Activated naive CD8-positive, alpha-beta T cell treated with anti-CD3 and anti-CD28 coated beads, Interleukin-2, amount 10 ng/mL, durations not matched to agents 7 days and 5 days (primary cell): Measurements from ENCODE around the gene SOX30. TPM values are rescaled to one million over a fixed set of nuclear protein-coding genes. Genes with fewer than 3 reads are reported as not detected.
A peak's percentile ranks its signal among the peaks of the same experiment; 100 is the strongest.

Source experiments
- ATAC-seq: fragments of 150-1000 bp; cut with Tn5 transposase; one replicate; pipeline ENCODE4 v1.10.0; 2021; ENCODE audit warnings: low read depth, moderate library complexity
- POLR2A ChIA-PET: fragments of 350-600 bp; sonication (Branson Sonifier 250); formaldehyde crosslinking; loops from one replicate; lab custom pipeline; 2021; ENCODE audit warnings: antibody characterized with exemption; lab: Charles Lee
- DNase-seq: peaks from one replicate; pipeline ENCODE4 v3.0.0; 2021
- H3K27ac Mint-ChIP-seq: one replicate; pipeline ENCODE4 v1.8.0; 2022; ENCODE audit warnings: mild to moderate bottlenecking, mixed read lengths
- H3K27me3 Mint-ChIP-seq: one replicate; pipeline ENCODE4 v1.8.0; 2022; ENCODE audit warnings: mild to moderate bottlenecking, moderate library complexity, mixed read lengths
- H3K36me3 Mint-ChIP-seq: one replicate; pipeline ENCODE4 v1.8.0; 2021; ENCODE audit warnings: mild to moderate bottlenecking, mixed read lengths
- H3K4me1 Mint-ChIP-seq: one replicate; pipeline ENCODE4 v1.8.0; 2021; ENCODE audit warnings: mixed read lengths
- H3K4me3 Mint-ChIP-seq: one replicate; pipeline ENCODE4 v1.8.0; 2022; ENCODE audit warnings: mild to moderate bottlenecking, moderate library complexity, mixed read lengths
- H3K9me3 Mint-ChIP-seq: one replicate; pipeline ENCODE4 v1.8.0; 2021; ENCODE audit warnings: mixed read lengths
- total RNA-seq, 2 experiments: library from RNA; stranded (reverse); gene quantifications; one replicate each; pipeline ENCODE4 v1.2.3, GENCODE V29; 2021

The SOX30 gene
- total RNA-seq, 2 experiments from 2014 or later: 0.09 TPM; not detected in 1

DNA sequence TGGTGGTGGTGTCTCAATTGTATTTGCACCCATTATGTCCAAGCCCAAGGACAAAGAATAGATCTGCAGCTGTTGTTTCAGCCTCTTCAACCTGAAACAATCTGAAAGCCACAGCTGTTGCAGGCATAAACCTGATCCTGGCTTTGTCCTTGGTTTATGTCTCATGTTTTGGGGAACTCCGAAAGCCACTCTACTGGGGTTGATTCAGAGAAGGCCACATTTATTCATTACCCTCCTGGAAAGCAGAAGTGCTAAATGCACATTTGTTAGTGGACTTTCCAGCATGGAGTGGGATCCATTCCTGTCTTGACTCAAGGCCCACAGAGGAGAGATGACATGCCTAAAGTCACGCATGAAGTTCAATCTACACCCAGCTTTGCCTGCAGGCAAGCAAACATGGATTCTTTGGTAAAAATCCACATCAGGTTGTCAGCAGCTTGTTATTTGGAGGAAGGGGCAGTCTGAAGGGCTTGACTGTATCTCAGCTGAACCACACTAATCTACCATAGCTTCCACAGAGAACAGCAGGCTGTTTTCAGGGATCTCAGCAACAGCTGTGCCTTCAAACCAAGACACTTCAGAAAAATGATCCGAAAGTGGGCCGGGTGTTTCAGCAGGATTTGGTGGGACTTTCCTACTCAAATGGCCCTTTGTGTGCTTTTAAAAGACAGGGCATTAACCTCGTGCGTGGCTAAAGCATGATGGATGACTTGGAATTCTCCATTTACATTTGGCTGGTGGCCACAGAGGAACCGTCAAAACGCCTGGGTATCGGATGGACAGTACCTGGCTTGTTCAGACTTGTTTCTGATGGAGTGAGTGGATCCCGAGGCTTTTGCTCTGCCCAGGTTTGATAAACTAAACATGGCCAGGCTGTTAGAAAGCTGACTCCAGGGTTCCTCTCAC is 40.4 kb downstream of the SOX30 start:
- H3K9me3 Mint-ChIP-seq: no peaks in the 10 kb centered on the region
- DNase-seq: no peak
- H3K4me3 Mint-ChIP-seq: no peak overlapping the region
- peaks cover 5% of the 10 kb centered on the region for H3K36me3 Mint-ChIP-seq
- H3K27me3 Mint-ChIP-seq: peaks cover 3% of the 10 kb centered on the region
- H3K27ac Mint-ChIP-seq: no peak overlapping the region
- ATAC-seq: no peak
- POLR2A ChIA-PET: interaction anchor here (1.2 to 1.6 kb wide), 2 partner anchors 40 to 72 kb away, joined by 4 to 5 read pairs; no protein-coding TSS in a partner anchor
- peaks cover 44% of the 10 kb centered on the region for H3K4me1 Mint-ChIP-seq

DNA sequence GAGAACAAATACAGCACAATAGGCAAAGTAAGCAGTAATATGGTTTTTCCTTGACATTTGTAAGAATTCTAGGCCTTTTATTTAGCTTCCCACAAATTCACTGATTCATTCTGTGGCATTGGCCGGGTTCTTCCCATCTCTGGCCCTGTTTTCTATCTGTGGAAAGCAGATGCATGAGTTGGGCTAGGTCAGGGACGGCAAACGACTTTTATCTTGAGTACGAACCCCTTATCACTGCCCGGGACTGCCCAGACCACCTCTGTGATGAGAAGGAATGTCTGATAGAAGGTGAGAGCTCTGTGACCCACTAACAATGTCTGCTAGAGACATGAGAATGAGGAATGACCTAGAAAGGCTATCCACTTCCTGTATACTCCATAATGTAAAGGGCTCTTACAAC is 41.2 kb downstream of the SOX30 start:
- H3K27me3 Mint-ChIP-seq: no peaks in the 10 kb centered on the region
- H3K27ac Mint-ChIP-seq: no peak overlapping the region
- no peak for ATAC-seq
- H3K9me3 Mint-ChIP-seq: no peaks in the 10 kb centered on the region
- H3K36me3 Mint-ChIP-seq: peaks cover 5% of the 10 kb centered on the region
- DNase-seq: no peak
- POLR2A ChIA-PET: no interaction called here
- H3K4me1 Mint-ChIP-seq: peaks cover 46% of the 10 kb centered on the region
- H3K4me3 Mint-ChIP-seq: no peak overlapping the region

GRCh38 chr5:157608972-157609565 is 43.2 kb downstream of the SOX30 start:
- H3K4me3 Mint-ChIP-seq: no peak overlapping the region
- no peaks in the 10 kb centered on the region for H3K27me3 Mint-ChIP-seq
- DNase-seq (no peak), ATAC-seq (no peak)
- POLR2A ChIA-PET: interaction anchor here (2.4 kb wide), 1 partner anchor 13 kb away, joined by 7 read pairs; no protein-coding TSS in a partner anchor
- peaks cover 52% of the 10 kb centered on the region for H3K4me1 Mint-ChIP-seq
- H3K36me3 Mint-ChIP-seq: peaks cover 2% of the 10 kb centered on the region
- H3K27ac Mint-ChIP-seq: peak overlapping the region; percentile 48
- no peaks in the 10 kb centered on the region for H3K9me3 Mint-ChIP-seq

GRCh38 chr5:157607371-157608161 is 44.7 kb downstream of the SOX30 start:
- H3K27ac Mint-ChIP-seq: peak overlapping the region; percentile 90
- peak overlapping the region; percentile 56 for H3K4me3 Mint-ChIP-seq
- peaks cover 54% of the 10 kb centered on the region for H3K4me1 Mint-ChIP-seq
- no peaks in the 10 kb centered on the region for H3K9me3 Mint-ChIP-seq
- POLR2A ChIA-PET: interaction anchor here (0.6 to 2.4 kb wide), 4 partner anchors 7 to 36 kb away, joined by 3 to 7 read pairs (median 4); no protein-coding TSS in a partner anchor
- DNase-seq: peak; percentile 61
- ATAC-seq: peak; percentile 78
- H3K36me3 Mint-ChIP-seq: no peaks in the 10 kb centered on the region
- no peaks in the 10 kb centered on the region for H3K27me3 Mint-ChIP-seq

DNA sequence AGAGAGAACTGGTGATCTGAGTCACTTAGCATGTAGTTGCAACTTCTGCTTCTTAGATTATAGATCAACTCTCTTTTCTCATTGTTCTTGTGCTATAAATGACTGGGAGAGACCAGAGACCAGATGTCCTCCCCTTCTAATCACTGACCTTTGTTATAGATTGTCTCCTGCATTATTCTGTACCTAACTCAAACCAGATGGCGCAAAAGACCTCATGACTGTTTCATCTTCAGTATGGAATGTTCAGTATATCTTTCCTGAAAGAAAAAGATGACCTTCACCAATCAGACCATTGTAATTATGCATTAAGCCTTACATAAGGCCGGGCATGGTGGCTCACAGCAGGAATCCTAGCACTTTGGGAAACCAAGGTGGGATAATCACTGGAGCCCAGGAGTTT is 46.2 kb downstream of the SOX30 start:
- Mint-ChIP-seq H3K36me3 (no peaks in the 10 kb centered on the region), H3K27ac (no peak overlapping the region), H3K4me3 (no peak overlapping the region), H3K9me3 (no peaks in the 10 kb centered on the region), H3K27me3 (no peaks in the 10 kb centered on the region), H3K4me1 (peaks cover 57% of the 10 kb centered on the region)
- ATAC-seq: no peak
- no peak for DNase-seq
- POLR2A ChIA-PET: no interaction called here

GRCh38 chr5:157603333-157604190 is 48.7 kb downstream of the SOX30 start:
- H3K27ac Mint-ChIP-seq: peak overlapping the region; percentile 72
- peaks cover 1% of the 10 kb centered on the region for H3K9me3 Mint-ChIP-seq
- H3K27me3 Mint-ChIP-seq: no peaks in the 10 kb centered on the region
- H3K4me3 Mint-ChIP-seq: peak overlapping the region; percentile 61
- peaks cover 64% of the 10 kb centered on the region for H3K4me1 Mint-ChIP-seq
- peak; percentile 65 for ATAC-seq
- H3K36me3 Mint-ChIP-seq: peaks cover 11% of the 10 kb centered on the region
- peak; percentile 55 for DNase-seq
- POLR2A ChIA-PET: no interaction called here

DNA sequence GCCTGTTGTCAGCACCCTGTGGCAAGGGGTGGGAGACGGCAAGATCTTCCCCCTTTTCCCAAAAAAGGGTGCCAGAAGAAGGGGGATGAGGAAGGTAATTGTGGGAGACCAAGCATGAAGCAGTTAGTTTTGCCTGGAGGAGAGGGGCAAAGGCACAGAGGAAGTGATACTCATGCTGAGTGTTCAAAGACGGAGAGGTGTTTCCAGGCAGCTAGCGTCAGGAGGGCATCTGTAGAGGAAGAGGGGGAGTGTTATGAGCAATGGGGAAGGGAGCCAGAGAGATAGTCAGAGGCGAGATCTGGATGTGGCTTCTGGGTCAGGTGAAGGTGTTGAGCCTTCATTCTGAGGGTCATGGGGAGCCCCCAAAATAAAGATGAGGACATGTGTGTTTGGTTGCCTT is 49.7 kb downstream of the SOX30 start:
- peaks cover 18% of the 10 kb centered on the region for H3K36me3 Mint-ChIP-seq
- POLR2A ChIA-PET: no interaction called here
- ATAC-seq: peak; percentile 53
- H3K4me3 Mint-ChIP-seq: peak overlapping the region; percentile 13
- peaks cover 66% of the 10 kb centered on the region for H3K4me1 Mint-ChIP-seq
- peaks cover 1% of the 10 kb centered on the region for H3K9me3 Mint-ChIP-seq
- no peaks in the 10 kb centered on the region for H3K27me3 Mint-ChIP-seq
- H3K27ac Mint-ChIP-seq: peak overlapping the region; percentile 72
- peak; percentile 40 for DNase-seq

DNA sequence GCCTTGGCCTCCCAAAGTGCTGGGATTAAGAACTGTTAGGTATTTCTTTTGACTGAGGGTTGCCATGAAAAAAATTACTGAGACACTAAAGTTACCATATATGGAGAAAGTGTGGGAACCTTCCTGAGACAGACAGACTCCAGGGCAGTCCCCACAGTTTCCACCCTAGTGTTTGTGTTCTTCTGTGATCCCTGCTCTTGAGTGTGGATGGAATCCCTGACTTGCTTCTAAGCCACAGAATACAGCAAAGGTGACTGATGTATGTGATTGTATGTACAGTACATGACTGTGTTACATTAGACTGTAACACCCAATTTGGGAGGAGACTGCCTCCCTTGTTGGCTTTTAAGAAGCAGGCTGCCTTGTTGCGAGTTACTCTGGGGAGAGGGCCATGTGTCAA is 52.0 kb downstream of the SOX30 start:
- peak overlapping the region; percentile 32 for H3K27ac Mint-ChIP-seq
- peaks cover 1% of the 10 kb centered on the region for H3K9me3 Mint-ChIP-seq
- H3K27me3 Mint-ChIP-seq: no peaks in the 10 kb centered on the region
- H3K36me3 Mint-ChIP-seq: peaks cover 20% of the 10 kb centered on the region
- no peak for ATAC-seq
- H3K4me3 Mint-ChIP-seq: no peak overlapping the region
- H3K4me1 Mint-ChIP-seq: peaks cover 79% of the 10 kb centered on the region
- POLR2A ChIA-PET: no interaction called here
- no peak for DNase-seq

DNA sequence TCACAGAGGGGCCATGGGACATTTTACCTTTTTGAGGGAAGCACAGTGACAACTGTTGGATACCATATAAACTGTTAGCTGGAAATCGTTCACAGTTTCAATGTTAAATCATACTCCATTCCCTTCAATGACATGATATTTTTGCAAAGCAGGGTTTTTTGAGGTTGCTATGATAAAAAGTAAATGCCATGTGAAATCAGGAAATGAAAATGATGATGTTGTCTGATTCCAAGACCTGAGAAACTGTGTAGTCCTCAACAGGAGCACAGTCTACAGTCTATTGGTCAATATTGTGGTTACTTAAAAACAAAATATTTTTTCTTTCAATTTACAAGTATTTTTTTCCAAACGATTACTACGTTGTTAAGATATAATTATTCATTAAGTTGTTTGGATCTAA is 52.7 kb downstream of the SOX30 start:
- DNase-seq: no peak
- ATAC-seq: no peak
- Mint-ChIP-seq H3K4me3 (no peak overlapping the region), H3K4me1 (peaks cover 79% of the 10 kb centered on the region), H3K27me3 (no peaks in the 10 kb centered on the region), H3K36me3 (peaks cover 20% of the 10 kb centered on the region), H3K27ac (no peak overlapping the region), H3K9me3 (peaks cover 1% of the 10 kb centered on the region)
- POLR2A ChIA-PET: no interaction called here

- Mint-ChIP-seq H3K9me3 (peaks cover 2% of the 10 kb centered on the region), H3K36me3 (peaks cover 20% of the 10 kb centered on the region), H3K27ac (peak overlapping the region; percentile 35), H3K4me1 (peaks cover 76% of the 10 kb centered on the region), H3K27me3 (no peaks in the 10 kb centered on the region), H3K4me3 (peak overlapping the region; percentile 27)
- POLR2A ChIA-PET: interaction anchor here (0.9 kb wide), 1 partner anchor 10 kb away, joined by 3 read pairs; no protein-coding TSS in a partner anchor
- DNase-seq (no peak), ATAC-seq (no peak)
These were observed 53.8 kb downstream of the SOX30 start for GRCh38 chr5:157598350-157598936.

DNA sequence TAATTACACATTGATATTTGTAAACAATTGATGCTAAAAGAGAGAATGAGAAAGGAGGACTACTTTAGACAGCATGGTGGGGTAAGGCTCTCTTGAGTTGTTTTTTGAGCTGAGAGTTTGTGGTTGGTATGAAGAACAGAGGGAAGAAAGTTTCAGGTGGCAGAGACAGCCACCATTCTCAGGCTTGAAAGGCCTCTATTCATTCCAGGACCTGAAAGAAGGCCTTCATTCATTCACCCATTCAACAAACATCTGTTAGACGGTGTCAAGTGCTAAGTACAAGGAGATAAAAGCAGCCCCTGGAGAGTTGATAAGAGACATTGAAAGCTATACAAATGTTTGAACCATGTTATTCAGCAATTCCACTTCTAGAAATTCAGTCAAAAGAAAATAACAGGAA is 55.0 kb downstream of the SOX30 start:
- DNase-seq (no peak), ATAC-seq (no peak)
- H3K9me3 Mint-ChIP-seq: peaks cover 3% of the 10 kb centered on the region
- no peak overlapping the region for H3K4me3 Mint-ChIP-seq
- peaks cover 75% of the 10 kb centered on the region for H3K4me1 Mint-ChIP-seq
- H3K27ac Mint-ChIP-seq: peak overlapping the region; percentile 32
- POLR2A ChIA-PET: interaction anchor here (1.0 to 2.0 kb wide), 4 partner anchors 9 to 26 kb away, joined by 3 to 7 read pairs (median 4); no protein-coding TSS in a partner anchor
- no peaks in the 10 kb centered on the region for H3K27me3 Mint-ChIP-seq
- peaks cover 21% of the 10 kb centered on the region for H3K36me3 Mint-ChIP-seq

DNA sequence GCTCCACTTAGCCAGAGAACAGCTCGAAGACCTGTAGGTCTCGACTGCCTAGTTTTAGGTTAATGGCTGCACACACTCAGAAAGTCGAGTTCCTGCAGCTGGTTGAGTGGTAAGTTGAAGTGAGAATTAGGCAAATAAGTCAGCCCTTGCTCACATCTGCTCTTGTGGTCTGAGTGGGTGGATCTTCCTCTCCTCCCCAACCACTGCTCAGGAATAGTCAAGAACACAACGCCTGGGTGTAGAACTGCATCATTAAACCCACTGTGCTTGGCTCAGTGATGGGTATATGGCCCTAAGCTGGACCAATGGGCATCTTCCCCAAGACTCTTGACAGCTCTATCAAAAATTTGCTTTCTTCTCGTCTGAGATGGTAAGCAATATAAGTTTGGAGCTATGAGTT is 55.8 kb downstream of the SOX30 start:
- DNase-seq (no peak), ATAC-seq (peak; percentile 68)
- peak overlapping the region; percentile 32 for H3K27ac Mint-ChIP-seq
- H3K4me3 Mint-ChIP-seq: peak overlapping the region; percentile 33
- POLR2A ChIA-PET: interaction anchor here (0.9 to 2.0 kb wide), 6 partner anchors 9 to 26 kb away, joined by 3 to 7 read pairs (median 4); no protein-coding TSS in a partner anchor
- H3K9me3 Mint-ChIP-seq: peaks cover 8% of the 10 kb centered on the region
- H3K27me3 Mint-ChIP-seq: peaks cover 4% of the 10 kb centered on the region
- H3K36me3 Mint-ChIP-seq: peaks cover 28% of the 10 kb centered on the region
- peaks cover 74% of the 10 kb centered on the region for H3K4me1 Mint-ChIP-seq
